Keratinocyte (primary cell): ENCODE measurements around the gene RAC2. TPM values are rescaled to one million over a fixed set of nuclear protein-coding genes. Genes with fewer than 3 reads are reported as not detected.
A peak's percentile ranks its signal among the peaks of the same experiment; 100 is the strongest.

Experiments
- DNase-seq: peaks from one replicate; pipeline ENCODE4 v3.0.0-alpha.2; 2011; ENCODE audit warnings: low read depth, missing footprints, low spot score
- FAIRE-seq: peaks from 2 replicates; lab custom pipeline; 2011; peaks lifted over from hg19 to GRCh38; lab: Jason Lieb, UNC
- H2AFZ ChIP-seq: 2 replicates; pipeline ENCODE4 v1.6.0; 2012; ENCODE audit warnings: low read length, control low read depth, inconsistent platforms; ENCODE audit not compliant: control insufficient read depth
- H3K27ac ChIP-seq: 2 replicates; pipeline ENCODE4 v1.5.1; 2011; ENCODE audit warnings: low read length; ENCODE audit not compliant: control insufficient read depth, insufficient read depth
- H3K27me3 ChIP-seq: 3 replicates; pipeline ENCODE4 v1.6.0; 2011; ENCODE audit warnings: low read length; ENCODE audit not compliant: control insufficient read depth, insufficient read depth; ENCODE audit errors: extremely low read depth
- H3K36me3 ChIP-seq, 2 experiments: 2 replicates in 1 of 2; 3 replicates in 1 of 2; pipeline ENCODE4 v1.5.1; 2011; ENCODE audit warnings: low read length in 2 of 2, mild to moderate bottlenecking in 1 of 2; ENCODE audit not compliant: control insufficient read depth in 2 of 2, insufficient read depth in 2 of 2; ENCODE audit errors: extremely low read depth in 1 of 2
- H3K4me1 ChIP-seq: 3 replicates; pipeline ENCODE4 v1.5.1; 2011; ENCODE audit warnings: low read length; ENCODE audit not compliant: control insufficient read depth, insufficient read depth; ENCODE audit errors: extremely low read depth
- H3K4me2 ChIP-seq: 3 replicates; pipeline ENCODE4 v1.6.0; 2011; ENCODE audit warnings: low read depth, low read length; ENCODE audit not compliant: control insufficient read depth, insufficient read depth; ENCODE audit errors: extremely low read depth
- H3K4me3 ChIP-seq, 3 experiments: fragments of 200-600 bp in 1 of 3; sonication (generic) in 1 of 3; 2 replicates in 2 of 3; 3 replicates in 1 of 3; pipeline ENCODE4 v1.5.1; 2011 to 2016; ENCODE audit warnings: low read length in 3 of 3, mild to moderate bottlenecking in 3 of 3, control low read depth in 2 of 3, inconsistent platforms in 1 of 3, low read depth in 1 of 3, mixed read lengths in 1 of 3, mixed run types in 1 of 3, moderate library complexity in 1 of 3; ENCODE audit not compliant: control insufficient read depth in 2 of 3, insufficient read depth in 2 of 3; ENCODE audit errors: extremely low read depth in 1 of 3
- H3K79me2 ChIP-seq: 2 replicates; pipeline ENCODE4 v1.6.0; 2012; ENCODE audit warnings: low read length; ENCODE audit not compliant: control insufficient read depth, insufficient read depth
- H3K9ac ChIP-seq: 3 replicates; pipeline ENCODE4 v1.6.0; 2011; ENCODE audit warnings: low read length; ENCODE audit not compliant: control insufficient read depth, insufficient read depth; ENCODE audit errors: extremely low read depth
- H3K9me1 ChIP-seq: 3 replicates; pipeline ENCODE4 v1.6.0; 2011; ENCODE audit warnings: low read length; ENCODE audit not compliant: control insufficient read depth, insufficient read depth; ENCODE audit errors: extremely low read depth
- H3K9me3 ChIP-seq: 2 replicates; pipeline ENCODE4 v1.5.1; 2012; ENCODE audit warnings: low read depth, low read length; ENCODE audit not compliant: control insufficient read depth
- H4K20me1 ChIP-seq: 3 replicates; pipeline ENCODE4 v1.6.0; 2011; ENCODE audit warnings: low read length; ENCODE audit not compliant: control insufficient read depth, insufficient read depth; ENCODE audit errors: extremely low read depth
- EZH2 ChIP-seq: IDR thresholded peaks from one replicate; pipeline ENCODE4 v1.6.1; 2012; ENCODE audit warnings: inconsistent platforms, mild to moderate bottlenecking, low read length, moderate library complexity
- dilution Hi-C: fragments of 300-500 bp; cut with MboI; formaldehyde crosslinking; loops from one replicate; pipeline ENCODE4 v1.7.0; 2020; ENCODE audit warnings: low sequenced_read_pairs; ENCODE audit not compliant: extremely low pct_ligation_motif_present
- polyA plus RNA-seq, 5 experiments: library from polyadenylated mRNA; depleted of rRNA in 3 of 5; stranded (reverse) in 3 of 5; stranded (forward) in 1 of 5; unstranded in 1 of 5; fragments of >200 nt; gene quantifications; 1 replicate in 1 of 5; 2 replicates in 3 of 5; 3 replicates in 1 of 5; pipeline versions ENCODE4 v1.2.1 to v1.2.3, GENCODE V29; 2011 to 2012; ENCODE audit warnings: missing spikeins in 2 of 5, low read depth in 1 of 5, low replicate concordance in 1 of 5
- TF ChIP-seq, protein P1 (sequence below), 3 experiments: IDR thresholded peaks in 1 of 3; conservative IDR thresholded peaks in 1 of 3; optimal IDR thresholded peaks in 1 of 3; 2 replicates in 2 of 3; 3 replicates in 1 of 3; pipeline versions ENCODE3 to v1.5.1; 2011; ENCODE audit warnings: low read length in 3 of 3, mild to moderate bottlenecking in 3 of 3, moderate library complexity in 2 of 3, control low read depth in 1 of 3, inconsistent platforms in 1 of 3; ENCODE audit not compliant: insufficient read depth in 2 of 3; ENCODE audit errors: extremely low read depth in 1 of 3

Gene RAC2
- polyA plus RNA-seq, 1 donor (not counting 4 experiments of a cell fraction or from before 2014, with no cell fraction given) = 78.6 TPM

- H2AFZ ChIP-seq = no peak overlapping the region
- FAIRE-seq (no peak), DNase-seq (no peak)
- H3K9ac ChIP-seq = no peak overlapping the region
- H3K4me2 ChIP-seq = no peak overlapping the region
- H4K20me1 ChIP-seq = no peaks in the 10 kb centered on the region
- H3K9me3 ChIP-seq = no peaks in the 10 kb centered on the region
- H3K4me1 ChIP-seq = peaks cover 24% of the 10 kb centered on the region
- TF ChIP-seq EZH2 = no peak
- TF ChIP-seq, protein P1, sequence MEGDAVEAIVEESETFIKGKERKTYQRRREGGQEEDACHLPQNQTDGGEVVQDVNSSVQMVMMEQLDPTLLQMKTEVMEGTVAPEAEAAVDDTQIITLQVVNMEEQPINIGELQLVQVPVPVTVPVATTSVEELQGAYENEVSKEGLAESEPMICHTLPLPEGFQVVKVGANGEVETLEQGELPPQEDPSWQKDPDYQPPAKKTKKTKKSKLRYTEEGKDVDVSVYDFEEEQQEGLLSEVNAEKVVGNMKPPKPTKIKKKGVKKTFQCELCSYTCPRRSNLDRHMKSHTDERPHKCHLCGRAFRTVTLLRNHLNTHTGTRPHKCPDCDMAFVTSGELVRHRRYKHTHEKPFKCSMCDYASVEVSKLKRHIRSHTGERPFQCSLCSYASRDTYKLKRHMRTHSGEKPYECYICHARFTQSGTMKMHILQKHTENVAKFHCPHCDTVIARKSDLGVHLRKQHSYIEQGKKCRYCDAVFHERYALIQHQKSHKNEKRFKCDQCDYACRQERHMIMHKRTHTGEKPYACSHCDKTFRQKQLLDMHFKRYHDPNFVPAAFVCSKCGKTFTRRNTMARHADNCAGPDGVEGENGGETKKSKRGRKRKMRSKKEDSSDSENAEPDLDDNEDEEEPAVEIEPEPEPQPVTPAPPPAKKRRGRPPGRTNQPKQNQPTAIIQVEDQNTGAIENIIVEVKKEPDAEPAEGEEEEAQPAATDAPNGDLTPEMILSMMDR (optimal IDR thresholded peaks at IDR 0.05 in 1 of 3, IDR thresholded peaks at IDR 0.05 in 1 of 3, conservative IDR thresholded peaks at IDR 0.05 in 1 of 3; ENCODE audit: extremely low read depth in 1 of 3, insufficient read depth in 2 of 3, low read length in 3 of 3) = peak; percentile 9 to 57 (median 22)
- dilution Hi-C loops = no loop called here
- no peak overlapping the region for H3K4me3 ChIP-seq
- H3K79me2 ChIP-seq = no peaks in the 10 kb centered on the region
- no peaks in the 10 kb centered on the region for H3K9me1 ChIP-seq
- H3K27me3 ChIP-seq = no peaks in the 10 kb centered on the region
- peaks cover 14 to 19% of the 10 kb centered on the region in 2 experiments for H3K36me3 ChIP-seq
- no peak overlapping the region for H3K27ac ChIP-seq
Observed at GRCh38 chr22:37225481-37225880, 18.6 kb downstream of the RAC2 start.

DNA sequence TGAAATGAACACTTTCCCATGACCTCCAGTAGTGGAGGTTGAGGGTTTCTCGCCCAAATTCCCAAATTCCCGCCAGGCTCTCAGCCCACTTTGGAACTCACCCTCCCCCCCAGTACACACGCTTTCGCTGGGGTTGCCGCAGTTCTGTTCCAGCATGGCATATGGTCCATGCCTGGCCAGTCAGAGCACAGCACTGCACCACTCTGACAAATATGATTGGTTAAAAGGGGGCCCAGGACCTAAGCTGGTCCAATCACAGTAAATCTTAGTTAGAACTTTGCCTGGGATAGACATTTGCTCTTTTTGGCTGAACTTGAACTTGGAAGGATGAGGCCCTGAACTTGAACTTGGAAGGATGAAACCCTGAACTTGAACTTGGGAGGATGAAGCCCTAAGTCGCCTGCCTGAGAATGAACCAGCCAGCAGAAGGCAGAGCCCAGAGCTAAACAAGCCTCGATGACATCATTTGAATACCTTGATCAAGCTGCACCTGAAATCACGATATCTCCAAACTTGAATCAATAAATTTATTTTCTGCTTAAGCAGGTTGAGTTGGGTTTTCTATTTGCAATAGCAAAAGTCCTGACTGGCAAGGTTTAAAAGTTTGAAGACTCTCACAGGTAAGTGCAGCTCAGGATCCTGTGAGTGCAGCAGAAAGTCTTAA, 19.2 kb downstream of the RAC2 start:
- no peak overlapping the region for H3K27ac ChIP-seq
- H3K9me1 ChIP-seq = no peaks in the 10 kb centered on the region
- peaks cover 14 to 19% of the 10 kb centered on the region in 2 experiments for H3K36me3 ChIP-seq
- H2AFZ ChIP-seq = no peak overlapping the region
- H3K4me3 ChIP-seq = no peak overlapping the region
- no peaks in the 10 kb centered on the region for H3K27me3 ChIP-seq
- H3K9ac ChIP-seq = no peak overlapping the region
- H3K9me3 ChIP-seq = no peaks in the 10 kb centered on the region
- H3K79me2 ChIP-seq = no peaks in the 10 kb centered on the region
- no peaks in the 10 kb centered on the region for H4K20me1 ChIP-seq
- DNase-seq = no peak
- no peak for FAIRE-seq
- dilution Hi-C loops = no loop called here
- H3K4me1 ChIP-seq = peaks cover 19% of the 10 kb centered on the region
- no peak overlapping the region for H3K4me2 ChIP-seq
- no peak for TF ChIP-seq EZH2
- TF ChIP-seq, protein P1 (optimal IDR thresholded peaks at IDR 0.05 in 1 of 3, IDR thresholded peaks at IDR 0.05 in 1 of 3, conservative IDR thresholded peaks at IDR 0.05 in 1 of 3; ENCODE audit: extremely low read depth in 1 of 3, insufficient read depth in 2 of 3, low read length in 3 of 3) = no peak
